ENCODE data around the gene FZD7.

FZD7 gene

GRCh38 chr2:202038471-202039277 is 5.0 kb downstream of the FZD7 start:
- DNase-seq (ENCODE audit: low read depth), result no peak

- no peak for DNase-seq (ENCODE audit: low read depth)
Observed at GRCh38 chr2:202039278-202040078, 5.8 kb downstream of the FZD7 start.

GRCh38 chr2:202040079-202040844 is 6.6 kb downstream of the FZD7 start:
- no peak for DNase-seq (ENCODE audit: low read depth)

- DNase-seq (ENCODE audit: low read depth), result no peak
Observed at GRCh38 chr2:202042444-202042843, 8.8 kb downstream of the FZD7 start.

- DNase-seq (ENCODE audit: low read depth), result no peak
Observed at GRCh38 chr2:202043475-202043874, 9.8 kb downstream of the FZD7 start.

GRCh38 chr2:202044777-202045176 is 11.1 kb downstream of the FZD7 start:
- no peak for DNase-seq (ENCODE audit: low read depth)

- DNase-seq (ENCODE audit: low read depth), result no peak
Observed at GRCh38 chr2:202046572-202046971, 12.9 kb downstream of the FZD7 start.

GRCh38 chr2:202049092-202049728 is 15.6 kb downstream of the FZD7 start:
- no peak for DNase-seq (ENCODE audit: low read depth)

GRCh38 chr2:202049840-202050239 is 16.2 kb downstream of the FZD7 start:
- DNase-seq (ENCODE audit: low read depth), result no peak

GRCh38 chr2:202050652-202051051 is 17.0 kb downstream of the FZD7 start:
- no peak for DNase-seq (ENCODE audit: low read depth)

- no peak for DNase-seq (ENCODE audit: low read depth)
Observed at GRCh38 chr2:202051499-202052161, 18.0 kb downstream of the FZD7 start.

- no peak for DNase-seq (ENCODE audit: low read depth)
Observed at GRCh38 chr2:202052235-202052634, 18.6 kb downstream of the FZD7 start.

GRCh38 chr2:202054679-202055078 is 21.0 kb downstream of the FZD7 start:
- DNase-seq (ENCODE audit: low read depth), result no peak

GRCh38 chr2:202056611-202057010 is 23.0 kb downstream of the FZD7 start:
- DNase-seq (ENCODE audit: low read depth), result no peak

GRCh38 chr2:202060218-202060617 is 26.6 kb downstream of the FZD7 start:
- DNase-seq (ENCODE audit: low read depth), result no peak

GRCh38 chr2:202061695-202062094 is 28.0 kb downstream of the FZD7 start:
- DNase-seq (ENCODE audit: low read depth), result no peak

- no peak for DNase-seq (ENCODE audit: low read depth)
Observed at GRCh38 chr2:202064171-202064880, 30.7 kb downstream of the FZD7 start.

GRCh38 chr2:202064881-202065230 is 31.2 kb downstream of the FZD7 start:
- no peak for DNase-seq (ENCODE audit: low read depth)

GRCh38 chr2:202065876-202066275 is 32.2 kb downstream of the FZD7 start:
- DNase-seq (ENCODE audit: low read depth), result no peak

GRCh38 chr2:202066875-202067274 is 33.2 kb downstream of the FZD7 start:
- no peak for DNase-seq (ENCODE audit: low read depth)

- DNase-seq (ENCODE audit: low read depth), result no peak
Observed at GRCh38 chr2:202067589-202067988, 33.9 kb downstream of the FZD7 start.
